Effector memory CD4-positive, alpha-beta T cell (primary cell): ENCODE results near the gene HIVEP1.

Experiments
- DNase-seq, 3 donors: peaks; one replicate each; pipeline ENCODE4 v3.0.0-alpha.2; 2020
- H3K27ac ChIP-seq: 2 replicates; pipeline ENCODE4 v1.7.0; 2013; ENCODE audit warnings: mild to moderate bottlenecking, low read length, moderate library complexity; ENCODE audit not compliant: insufficient read depth, poor library complexity, severe bottlenecking
- H3K27me3 ChIP-seq: replicated peaks from 2 replicates; pipeline ENCODE4 v1.7.0; 2013; ENCODE audit warnings: mild to moderate bottlenecking, low read length; ENCODE audit not compliant: insufficient read depth, control insufficient read depth, poor library complexity, severe bottlenecking
- H3K36me3 ChIP-seq: 2 replicates; pipeline ENCODE4 v1.7.0; 2013; ENCODE audit warnings: mild to moderate bottlenecking, low read length, moderate library complexity; ENCODE audit not compliant: control insufficient read depth, insufficient read depth
- H3K4me1 ChIP-seq: 2 replicates; pipeline ENCODE4 v1.7.0; 2013; ENCODE audit warnings: low read length, mild to moderate bottlenecking; ENCODE audit not compliant: control insufficient read depth, insufficient read depth, poor library complexity, severe bottlenecking
- H3K4me3 ChIP-seq: 2 replicates; pipeline ENCODE4 v1.7.0; 2013; ENCODE audit warnings: low read length, low read depth, mild to moderate bottlenecking; ENCODE audit not compliant: insufficient read depth, poor library complexity, severe bottlenecking
- H3K9me3 ChIP-seq: 2 replicates; pipeline ENCODE4 v1.7.0; 2013; ENCODE audit warnings: mild to moderate bottlenecking, low read length, moderate library complexity; ENCODE audit not compliant: control insufficient read depth

HIVEP1 gene

DNA sequence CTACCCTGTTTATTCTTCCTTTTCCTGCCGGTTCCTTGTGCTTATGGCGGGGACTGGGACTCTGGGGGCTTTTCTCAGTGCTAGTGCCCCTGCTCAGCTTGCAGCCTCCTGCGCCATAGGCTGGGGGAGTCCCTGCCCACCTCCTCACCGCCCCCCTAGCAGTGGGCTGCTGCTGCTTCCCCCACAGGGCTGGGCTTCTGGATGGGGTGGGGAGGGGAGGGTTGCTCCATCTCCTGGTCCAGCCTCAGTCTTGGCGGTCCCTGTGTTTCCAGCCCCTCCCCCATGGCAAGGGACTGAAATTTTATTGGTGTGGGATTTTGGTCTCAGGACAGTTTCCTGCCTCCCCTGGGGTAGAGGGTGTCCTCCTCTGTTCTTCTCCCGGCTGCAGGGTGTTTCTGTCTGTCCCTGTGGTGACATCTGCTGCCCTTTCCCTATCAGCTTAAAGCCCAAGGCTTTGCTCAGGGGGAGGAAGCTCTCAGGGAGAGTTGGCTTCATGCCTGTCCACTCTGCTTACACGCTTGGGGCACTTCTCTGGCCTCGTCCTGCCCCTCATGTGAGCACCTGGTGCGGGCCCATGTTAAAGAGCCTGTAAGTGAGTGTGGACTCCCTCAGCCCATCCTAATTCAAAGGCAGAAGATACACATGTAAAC lies 100.6 kb downstream of the HIVEP1 start:
- no peak for DNase-seq
- no peak overlapping the region for H3K4me3 ChIP-seq
- H3K36me3 ChIP-seq = no peaks in the 10 kb centered on the region
- no peaks in the 10 kb centered on the region for H3K27me3 ChIP-seq
- H3K9me3 ChIP-seq = no peaks in the 10 kb centered on the region
- H3K27ac ChIP-seq = no peak overlapping the region
- peaks cover 4% of the 10 kb centered on the region for H3K4me1 ChIP-seq

DNA sequence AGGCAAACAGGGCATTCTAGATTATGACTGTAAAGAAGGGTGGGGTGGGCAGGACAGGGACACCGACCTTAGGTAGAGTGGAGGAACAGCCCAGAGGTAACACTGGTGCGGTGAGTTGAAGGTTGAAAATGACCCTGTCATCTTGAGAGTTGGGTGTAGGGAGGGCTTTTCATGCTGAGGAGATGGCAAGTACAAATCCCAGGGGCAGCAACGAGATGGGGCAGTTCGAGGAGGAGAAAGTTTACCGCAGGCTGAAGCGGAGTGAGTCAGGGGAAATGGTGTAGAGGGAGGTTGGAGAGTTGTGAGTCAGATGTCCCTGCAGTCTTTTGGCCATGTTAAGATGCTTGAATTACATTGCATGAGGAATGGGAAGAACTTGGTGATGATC lies 101.1 kb downstream of the HIVEP1 start:
- Histone ChIP-seq H3K27me3 (no peaks in the 10 kb centered on the region), H3K36me3 (no peaks in the 10 kb centered on the region), H3K4me1 (peaks cover 4% of the 10 kb centered on the region), H3K9me3 (no peaks in the 10 kb centered on the region), H3K27ac (no peak overlapping the region), H3K4me3 (no peak overlapping the region)
- no peak for DNase-seq

DNA sequence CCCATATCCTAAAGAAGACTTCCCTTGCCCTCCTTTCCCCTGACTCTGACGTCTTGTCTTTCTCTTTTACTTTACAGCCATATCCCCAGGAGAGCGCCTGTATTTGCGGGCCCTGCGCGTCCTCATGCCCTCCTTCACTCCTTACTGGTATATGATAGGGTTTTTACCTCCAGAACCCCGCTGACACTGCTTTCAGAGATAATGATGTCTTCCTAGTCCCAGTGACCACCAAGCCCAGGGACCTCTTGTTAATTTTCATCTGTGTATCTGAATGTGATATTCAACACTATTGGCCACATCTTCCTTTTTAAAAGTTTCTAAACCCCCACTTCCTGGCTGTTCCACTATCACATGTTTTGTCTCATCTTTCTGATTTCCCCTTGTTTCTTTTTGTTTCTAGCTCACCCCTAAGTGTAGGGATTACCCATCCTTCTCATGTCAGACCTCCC lies 102.0 kb downstream of the HIVEP1 start:
- Histone ChIP-seq H3K27me3 (no peaks in the 10 kb centered on the region), H3K27ac (no peak overlapping the region), H3K36me3 (no peaks in the 10 kb centered on the region), H3K4me1 (peaks cover 6% of the 10 kb centered on the region), H3K9me3 (no peaks in the 10 kb centered on the region), H3K4me3 (no peak overlapping the region)
- no peak for DNase-seq

DNA sequence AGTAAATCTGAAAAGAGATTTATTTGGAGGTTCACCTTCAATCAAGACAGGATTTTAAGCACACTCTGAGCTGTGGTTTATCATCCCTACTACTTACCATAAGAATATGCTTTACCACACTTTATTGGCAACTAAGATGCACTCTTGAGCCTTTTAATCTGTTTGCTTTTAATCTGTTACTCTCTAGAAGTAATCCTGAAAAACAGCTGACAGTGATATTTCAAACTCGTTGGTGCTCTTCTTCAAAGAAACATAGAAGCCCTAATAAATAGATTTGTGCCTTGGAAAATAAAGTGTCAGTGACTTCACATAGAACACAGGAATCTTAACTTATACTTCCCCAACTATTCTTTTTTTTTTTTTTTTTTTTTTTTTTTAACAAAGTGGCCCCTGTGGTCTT lies 102.9 kb downstream of the HIVEP1 start:
- Histone ChIP-seq H3K27ac (no peak overlapping the region), H3K9me3 (no peaks in the 10 kb centered on the region), H3K4me1 (peaks cover 6% of the 10 kb centered on the region)

DNA sequence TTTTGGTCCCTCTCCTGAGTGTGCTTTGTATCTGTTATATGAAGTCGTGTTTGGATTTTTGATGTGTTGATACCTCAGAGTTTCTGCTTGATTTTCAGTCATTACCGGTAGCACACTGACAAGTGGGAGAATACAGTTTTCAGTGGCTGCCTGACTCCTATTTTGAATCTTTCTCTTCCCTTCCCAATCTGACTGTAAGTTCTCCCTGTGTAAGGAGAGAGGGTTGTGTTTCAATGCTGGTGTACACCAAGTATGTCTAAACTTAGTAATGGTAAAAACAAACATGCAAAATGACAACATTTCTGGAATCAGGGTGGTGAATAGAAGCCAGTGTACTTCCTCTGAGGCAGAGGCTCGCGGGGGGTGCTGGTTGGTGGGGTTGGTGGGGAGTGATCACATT lies 103.4 kb downstream of the HIVEP1 start:
- Histone ChIP-seq H3K27ac (no peak overlapping the region), H3K36me3 (peaks cover 2% of the 10 kb centered on the region), H3K4me1 (peaks cover 6% of the 10 kb centered on the region), H3K9me3 (no peaks in the 10 kb centered on the region), H3K27me3 (no peaks in the 10 kb centered on the region), H3K4me3 (no peak overlapping the region)
- no peak for DNase-seq

More for the DNA sequence above, 102.9 kb downstream of the HIVEP1 start:
- DNase-seq = no peak
- Histone ChIP-seq H3K27me3 (no peaks in the 10 kb centered on the region), H3K4me3 (no peak overlapping the region), H3K36me3 (no peaks in the 10 kb centered on the region)

DNA sequence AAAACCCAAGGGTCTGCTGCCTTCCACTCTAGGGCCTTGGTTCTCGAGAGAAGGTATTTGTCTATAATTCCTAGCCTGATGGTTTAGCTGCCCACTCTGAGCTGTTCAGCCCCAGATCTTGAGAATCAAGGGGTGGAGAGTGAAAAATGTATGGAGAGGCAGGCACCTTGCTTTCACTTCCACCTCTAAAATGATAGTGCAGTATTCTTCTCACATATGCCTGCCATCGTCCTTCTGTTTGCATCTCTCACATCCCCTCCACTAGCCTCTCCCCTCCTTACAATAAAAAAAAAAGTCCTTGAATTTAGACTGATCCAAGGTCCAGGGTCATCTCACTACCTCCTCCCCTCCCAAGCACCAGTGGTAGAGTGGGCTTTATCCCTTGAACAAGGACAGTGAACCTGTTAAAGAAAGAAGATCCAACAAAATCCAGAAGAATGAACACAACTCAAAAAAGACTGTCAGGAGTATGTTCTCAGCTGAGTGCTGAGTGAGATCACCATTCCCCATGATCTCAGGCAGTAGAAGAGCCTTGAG lies 104.2 kb downstream of the HIVEP1 start:
- Histone ChIP-seq H3K4me3 (no peak overlapping the region), H3K4me1 (peaks cover 6% of the 10 kb centered on the region), H3K27ac (no peak overlapping the region), H3K36me3 (peaks cover 10% of the 10 kb centered on the region), H3K9me3 (no peaks in the 10 kb centered on the region), H3K27me3 (no peaks in the 10 kb centered on the region)
- no peak for DNase-seq

DNA sequence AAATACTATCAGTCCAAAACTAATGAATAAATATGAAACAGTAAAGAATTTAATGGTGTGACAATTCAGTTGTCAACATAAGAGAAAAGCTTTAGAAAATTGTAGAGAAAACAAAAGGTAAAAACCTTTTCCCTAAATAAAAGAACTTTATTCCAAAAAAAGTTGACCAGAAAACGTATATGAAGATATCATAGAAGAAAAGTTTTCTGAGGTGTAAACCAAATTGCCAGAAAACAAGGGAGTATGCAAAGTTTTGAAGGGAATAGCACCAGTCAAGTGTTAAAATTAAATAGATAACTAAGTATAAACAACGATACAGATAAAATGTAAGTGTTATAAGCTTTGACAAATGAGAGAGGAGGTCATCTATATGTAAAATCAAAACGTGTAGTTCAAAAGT lies 104.9 kb downstream of the HIVEP1 start:
- Histone ChIP-seq H3K27me3 (no peaks in the 10 kb centered on the region), H3K36me3 (peaks cover 17% of the 10 kb centered on the region), H3K27ac (no peak overlapping the region), H3K4me3 (no peak overlapping the region), H3K4me1 (peaks cover 6% of the 10 kb centered on the region), H3K9me3 (no peaks in the 10 kb centered on the region)
- DNase-seq = no peak

DNA sequence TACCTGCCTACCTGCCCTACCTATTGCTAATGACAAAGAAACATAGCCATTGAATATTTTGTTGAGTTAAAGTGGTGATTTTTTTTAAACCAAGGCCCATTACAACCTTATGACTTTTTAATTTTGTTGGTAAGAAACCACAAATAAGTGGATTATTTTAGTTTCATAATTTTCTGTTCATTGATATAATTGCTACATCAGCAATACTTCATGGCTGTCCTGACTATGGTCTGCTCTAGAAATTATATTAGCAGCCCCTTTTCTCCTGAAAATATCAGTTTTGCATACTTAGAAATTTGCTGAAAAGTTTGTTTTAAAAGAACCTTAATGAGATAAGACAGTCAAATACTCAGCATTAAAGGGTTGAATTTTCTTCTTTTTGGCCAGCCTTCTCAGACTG lies 106.5 kb downstream of the HIVEP1 start:
- Histone ChIP-seq H3K4me1 (peaks cover 2% of the 10 kb centered on the region), H3K9me3 (no peaks in the 10 kb centered on the region), H3K36me3 (peaks cover 19% of the 10 kb centered on the region), H3K4me3 (no peak overlapping the region), H3K27ac (no peak overlapping the region), H3K27me3 (no peaks in the 10 kb centered on the region)
- no peak for DNase-seq

DNA sequence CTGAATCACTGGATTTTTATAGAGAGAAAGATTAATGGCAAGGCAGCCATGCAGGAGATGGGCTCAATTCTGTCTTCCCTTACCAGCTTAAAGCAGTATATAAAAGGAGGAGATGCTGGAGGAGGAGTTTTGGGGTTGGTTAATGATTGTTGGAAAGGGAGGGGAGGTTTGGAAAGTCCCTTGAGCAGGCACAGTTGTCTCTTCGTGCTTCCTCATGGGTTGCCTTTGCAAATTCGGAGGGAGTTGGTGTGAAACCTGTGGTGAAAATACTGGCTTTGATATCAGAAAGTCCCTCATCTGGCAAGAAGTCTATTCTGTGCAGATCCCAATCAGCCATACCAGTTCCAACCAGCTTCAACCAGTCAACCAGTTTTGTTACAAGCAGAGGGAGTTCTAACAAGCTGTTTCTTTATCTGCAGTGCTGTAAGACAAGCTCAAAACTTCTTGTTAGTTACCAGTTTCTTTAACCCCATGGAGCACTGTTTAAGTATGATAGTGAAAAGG lies 107.0 kb downstream of the HIVEP1 start:
- H3K27ac ChIP-seq = peak overlapping the region; percentile 23
- peaks cover 19% of the 10 kb centered on the region for H3K36me3 ChIP-seq
- peaks cover 2% of the 10 kb centered on the region for H3K4me1 ChIP-seq
- H3K4me3 ChIP-seq = no peak overlapping the region
- no peaks in the 10 kb centered on the region for H3K27me3 ChIP-seq
- peak; percentile 14 to 54 (median 40) for DNase-seq
- H3K9me3 ChIP-seq = no peaks in the 10 kb centered on the region

DNA sequence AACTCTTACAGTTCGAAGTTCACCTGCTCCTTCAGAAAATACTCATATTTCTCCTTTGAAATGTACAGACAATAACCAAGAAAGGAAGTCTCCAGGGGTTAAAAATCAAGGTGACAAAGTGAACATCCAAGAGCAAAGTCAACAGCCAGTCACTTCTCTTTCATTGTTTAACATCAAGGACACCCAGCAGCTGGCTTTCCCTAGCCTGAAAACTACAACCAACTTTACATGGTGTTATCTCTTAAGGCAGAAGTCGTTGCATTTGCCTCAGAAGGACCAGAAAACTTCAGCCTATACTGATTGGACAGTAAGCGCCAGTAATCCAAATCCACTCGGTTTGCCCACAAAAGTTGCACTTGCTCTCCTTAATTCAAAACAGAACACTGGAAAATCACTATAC lies 113.3 kb downstream of the HIVEP1 start:
- Histone ChIP-seq H3K27ac (no peak overlapping the region), H3K4me3 (no peak overlapping the region), H3K4me1 (peaks cover 4% of the 10 kb centered on the region), H3K9me3 (no peaks in the 10 kb centered on the region), H3K36me3 (peaks cover 19% of the 10 kb centered on the region), H3K27me3 (no peaks in the 10 kb centered on the region)
- no peak for DNase-seq
